ENCODE data around the gene TYMP. TPM values are rescaled to one million over a fixed set of nuclear protein-coding genes. Genes with fewer than 3 reads are reported as not detected.

Gene TYMP
- total and polyA plus RNA-seq, 2 donors (not counting 1 experiment from before 2014, with no cell fraction given): 43.6 to 45.1 TPM

DNA sequence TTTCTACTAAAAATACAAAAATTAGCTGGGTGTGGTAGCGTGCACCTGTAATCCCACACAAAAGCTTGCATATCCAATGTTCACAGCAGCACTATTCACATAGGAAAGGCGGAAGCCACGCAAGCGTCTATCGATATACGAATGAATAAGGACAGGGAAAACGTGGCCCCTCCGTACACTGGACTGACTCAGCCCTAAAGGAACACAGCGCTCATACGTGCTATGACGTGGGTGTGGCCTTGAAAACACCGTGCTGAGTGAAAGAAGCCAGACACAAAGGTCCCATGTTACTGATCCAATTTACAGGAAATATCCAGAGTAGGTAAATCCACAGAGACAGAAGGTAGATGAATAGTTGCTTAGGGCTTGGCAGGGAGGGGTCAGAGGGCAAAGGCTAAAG lies 29.4 kb downstream of the TYMP start:
- Histone ChIP-seq H3K27ac (ENCODE audit: low read length in 2 of 2) (no peak overlapping the region), H3K27me3 (replicated peaks in 1 of 4; ENCODE audit: control extremely low read depth in 1 of 4, control insufficient read depth in 3 of 4, insufficient read depth in 4 of 4, low read length in 3 of 4) (no peaks in the 10 kb centered on the region), H3K79me2 (ENCODE audit: control insufficient read depth, insufficient read depth, low read length) (peaks cover 6% of the 10 kb centered on the region), H3K4me3 (ENCODE audit: control extremely low read depth in 1 of 5, extremely low read depth in 1 of 5, insufficient read depth in 1 of 5, low read depth in 2 of 5, low read length in 4 of 5) (no peak overlapping the region), H3K4me2 (replicated peaks; ENCODE audit: low read depth, low read length, poor library complexity, severe bottlenecking) (no peak overlapping the region), H4K20me1 (ENCODE audit: control insufficient read depth, insufficient read depth, low read length, poor library complexity, severe bottlenecking) (peaks cover 10% of the 10 kb centered on the region), H3K4me1 (ENCODE audit: control insufficient read depth in 2 of 2, insufficient read depth in 2 of 2, low read length in 2 of 2) (peaks cover 3 to 10% of the 10 kb centered on the region in 2 donors), H3K36me3 (replicated peaks in 1 of 2; ENCODE audit: control extremely low read depth in 1 of 2, control insufficient read depth in 1 of 2, extremely low read depth in 1 of 2, insufficient read depth in 2 of 2, low read length in 1 of 2) (peaks cover 0 to 24% of the 10 kb centered on the region in 2 experiments), H2AFZ (ENCODE audit: insufficient read depth, low read depth, low read length, poor library complexity, severe bottlenecking) (no peak overlapping the region), H3K9ac (ENCODE audit: low read length) (no peak overlapping the region), H3K9me3 (ENCODE audit: control extremely low read depth in 1 of 3, control insufficient read depth in 2 of 3, insufficient read depth in 1 of 3, low read length in 2 of 3) (no peaks in the 10 kb centered on the region)
- peak; percentile 8 for DNase-seq
- TF ChIP-seq, protein P1, sequence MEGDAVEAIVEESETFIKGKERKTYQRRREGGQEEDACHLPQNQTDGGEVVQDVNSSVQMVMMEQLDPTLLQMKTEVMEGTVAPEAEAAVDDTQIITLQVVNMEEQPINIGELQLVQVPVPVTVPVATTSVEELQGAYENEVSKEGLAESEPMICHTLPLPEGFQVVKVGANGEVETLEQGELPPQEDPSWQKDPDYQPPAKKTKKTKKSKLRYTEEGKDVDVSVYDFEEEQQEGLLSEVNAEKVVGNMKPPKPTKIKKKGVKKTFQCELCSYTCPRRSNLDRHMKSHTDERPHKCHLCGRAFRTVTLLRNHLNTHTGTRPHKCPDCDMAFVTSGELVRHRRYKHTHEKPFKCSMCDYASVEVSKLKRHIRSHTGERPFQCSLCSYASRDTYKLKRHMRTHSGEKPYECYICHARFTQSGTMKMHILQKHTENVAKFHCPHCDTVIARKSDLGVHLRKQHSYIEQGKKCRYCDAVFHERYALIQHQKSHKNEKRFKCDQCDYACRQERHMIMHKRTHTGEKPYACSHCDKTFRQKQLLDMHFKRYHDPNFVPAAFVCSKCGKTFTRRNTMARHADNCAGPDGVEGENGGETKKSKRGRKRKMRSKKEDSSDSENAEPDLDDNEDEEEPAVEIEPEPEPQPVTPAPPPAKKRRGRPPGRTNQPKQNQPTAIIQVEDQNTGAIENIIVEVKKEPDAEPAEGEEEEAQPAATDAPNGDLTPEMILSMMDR (IDR thresholded peaks at IDR 0.05): no peak
- TF ChIP-seq EZH2 (IDR thresholded peaks at IDR 0.05; ENCODE audit: borderline replicate concordance, insufficient read depth, low read depth, low read length, poor library complexity, severe bottlenecking): no peak
- no peaks in the 10 kb centered on the region for H3K9me3 Mint-ChIP-seq (ENCODE audit: insufficient read depth)
- H3K27ac Mint-ChIP-seq: no peak overlapping the region
- H3K4me1 Mint-ChIP-seq: peaks cover 4% of the 10 kb centered on the region
- no peak for ATAC-seq (ENCODE audit: low read depth)
- no peak overlapping the region for H3K4me3 Mint-ChIP-seq
- intact Hi-C loops (cut with micrococcal nuclease): no loop called here
- 100% methylated on average over 11 of the region's 12 CpGs for WGBS (ENCODE audit: insufficient coverage)
- H3K27me3 Mint-ChIP-seq: no peaks in the 10 kb centered on the region
- CTCF ChIA-PET: interaction anchor here (0.8 to 4.6 kb wide), 5 partner anchors 10 to 62 kb away, joined by 4 to 40 read pairs (median 9); partner anchors contain the start of genes SCO2 and SYCE3
- POLR2A ChIA-PET: interaction anchor here (0.7 kb wide), 1 partner anchor 50 kb away, joined by 3 read pairs; no protein-coding TSS in a partner anchor

- intact Hi-C loops (cut with micrococcal nuclease): loop anchor here (1.0 to 2.0 kb wide), 5 partner anchors 28 to 257 kb away; no protein-coding TSS in a partner anchor
- H3K4me2 ChIP-seq (replicated peaks; ENCODE audit: low read depth, low read length, poor library complexity, severe bottlenecking): no peak overlapping the region
- H3K9me3 ChIP-seq (ENCODE audit: control extremely low read depth in 1 of 3, control insufficient read depth in 2 of 3, insufficient read depth in 1 of 3, low read length in 2 of 3): no peaks in the 10 kb centered on the region
- peaks cover 0 to 13% of the 10 kb centered on the region in 2 experiments for H3K36me3 ChIP-seq (replicated peaks in 1 of 2; ENCODE audit: control extremely low read depth in 1 of 2, control insufficient read depth in 1 of 2, extremely low read depth in 1 of 2, insufficient read depth in 2 of 2, low read length in 1 of 2)
- no peak overlapping the region for H2AFZ ChIP-seq (ENCODE audit: insufficient read depth, low read depth, low read length, poor library complexity, severe bottlenecking)
- H3K27me3 ChIP-seq (replicated peaks in 1 of 4; ENCODE audit: control extremely low read depth in 1 of 4, control insufficient read depth in 3 of 4, insufficient read depth in 4 of 4, low read length in 3 of 4): no peaks in the 10 kb centered on the region
- H3K27ac ChIP-seq (ENCODE audit: low read length in 2 of 2): no peak overlapping the region
- no peaks in the 10 kb centered on the region for H3K79me2 ChIP-seq (ENCODE audit: control insufficient read depth, insufficient read depth, low read length)
- H3K4me1 Mint-ChIP-seq: peaks cover 4% of the 10 kb centered on the region
- no peaks in the 10 kb centered on the region for H4K20me1 ChIP-seq (ENCODE audit: control insufficient read depth, insufficient read depth, low read length, poor library complexity, severe bottlenecking)
- H3K4me1 ChIP-seq (ENCODE audit: control insufficient read depth in 2 of 2, insufficient read depth in 2 of 2, low read length in 2 of 2): peaks cover 3 to 10% of the 10 kb centered on the region in 2 donors
- peak; percentile 94 for ATAC-seq (ENCODE audit: low read depth)
- H3K9me3 Mint-ChIP-seq (ENCODE audit: insufficient read depth): no peaks in the 10 kb centered on the region
- no peak overlapping the region for H3K27ac Mint-ChIP-seq
- no peak overlapping the region for H3K4me3 ChIP-seq (ENCODE audit: control extremely low read depth in 1 of 5, extremely low read depth in 1 of 5, insufficient read depth in 1 of 5, low read depth in 2 of 5, low read length in 4 of 5)
- POLR2A ChIA-PET: interaction anchor here (0.5 to 1.2 kb wide), 6 partner anchors 26 to 257 kb away, joined by 3 to 11 read pairs (median 3); partner anchors contain the start of gene HDAC10
- peak; percentile 80 for DNase-seq
- CTCF ChIA-PET: interaction anchor here (0.7 to 5.4 kb wide), 43 partner anchors 10 to 259 kb away, joined by 3 to 42 read pairs (median 6); partner anchors contain the start of genes DENND6B, HDAC10, LMF2 and NCAPH2
- H3K4me3 Mint-ChIP-seq: no peak overlapping the region
- H3K27me3 Mint-ChIP-seq: no peaks in the 10 kb centered on the region
- no peak overlapping the region for H3K9ac ChIP-seq (ENCODE audit: low read length)
- 45% methylated on average over 8 of the region's 13 CpGs for WGBS (ENCODE audit: insufficient coverage)
- TF ChIP-seq, protein P1 (IDR thresholded peaks at IDR 0.05): peak; percentile 73
- no peak for TF ChIP-seq EZH2 (IDR thresholded peaks at IDR 0.05; ENCODE audit: borderline replicate concordance, insufficient read depth, low read depth, low read length, poor library complexity, severe bottlenecking)
Observed at GRCh38 chr22:50498322-50498890, 31.4 kb downstream of the TYMP start.

Data from B cell (primary cell).